PFSK-1 (cell line): ENCODE data around the gene CHGA.

Experiments used
- FOXP2 ChIP-seq: optimal IDR thresholded peaks from 2 replicates; pipeline ENCODE3; 2011; ENCODE audit warnings: borderline replicate concordance, control low read depth, inconsistent platforms; ENCODE audit not compliant: insufficient read depth; ENCODE audit errors: extremely low read length, extremely low read depth
- POLR2AphosphoS5 ChIP-seq: IDR thresholded peaks from 2 replicates; pipeline ENCODE4 v1.6.1; 2012; ENCODE audit warnings: low read depth, mild to moderate bottlenecking, control low read depth, low read length, moderate library complexity
- SIN3A ChIP-seq: IDR thresholded peaks from 2 replicates; pipeline ENCODE4 v1.6.1; 2012; ENCODE audit warnings: mild to moderate bottlenecking, low read length, moderate library complexity, borderline replicate concordance; ENCODE audit not compliant: insufficient read depth
- TAF1 ChIP-seq: IDR thresholded peaks from 2 replicates; pipeline ENCODE4 v1.6.1; 2012; ENCODE audit warnings: low read length, control low read depth, borderline replicate concordance; ENCODE audit not compliant: insufficient read depth
- TF ChIP-seq, protein P1 (sequence below), 2 experiments: IDR thresholded peaks; 2 replicates each; pipeline versions ENCODE4 v1.6.1 to v1.8.0; 2011 to 2012; ENCODE audit warnings: low read depth in 2 of 2, low read length in 2 of 2, control low read depth in 1 of 2, inconsistent platforms in 1 of 2, mild to moderate bottlenecking in 1 of 2, moderate library complexity in 1 of 2; ENCODE audit not compliant: insufficient read depth in 1 of 2

CHGA gene

DNA sequence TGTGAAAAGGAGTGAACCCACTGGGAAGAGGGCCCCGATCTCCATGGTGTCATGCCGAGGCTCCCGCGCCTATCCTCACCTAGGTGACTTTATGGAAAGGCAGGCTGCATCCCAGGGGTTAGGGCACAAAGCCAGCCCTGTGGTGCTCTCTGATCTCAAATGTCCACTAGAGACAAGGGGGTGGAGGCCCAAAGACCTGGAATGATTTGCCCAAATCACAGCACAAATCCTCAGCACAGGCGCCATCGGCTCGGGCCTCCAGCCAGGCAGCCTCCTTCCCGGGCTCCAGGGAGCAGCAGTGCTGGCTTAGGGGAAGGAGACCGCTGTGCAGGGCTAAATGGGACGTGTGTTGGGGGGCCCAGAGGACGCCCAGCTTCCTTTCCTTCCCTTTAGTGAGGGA lies 17.6 kb downstream of the CHGA start:
- TF ChIP-seq, protein P1, sequence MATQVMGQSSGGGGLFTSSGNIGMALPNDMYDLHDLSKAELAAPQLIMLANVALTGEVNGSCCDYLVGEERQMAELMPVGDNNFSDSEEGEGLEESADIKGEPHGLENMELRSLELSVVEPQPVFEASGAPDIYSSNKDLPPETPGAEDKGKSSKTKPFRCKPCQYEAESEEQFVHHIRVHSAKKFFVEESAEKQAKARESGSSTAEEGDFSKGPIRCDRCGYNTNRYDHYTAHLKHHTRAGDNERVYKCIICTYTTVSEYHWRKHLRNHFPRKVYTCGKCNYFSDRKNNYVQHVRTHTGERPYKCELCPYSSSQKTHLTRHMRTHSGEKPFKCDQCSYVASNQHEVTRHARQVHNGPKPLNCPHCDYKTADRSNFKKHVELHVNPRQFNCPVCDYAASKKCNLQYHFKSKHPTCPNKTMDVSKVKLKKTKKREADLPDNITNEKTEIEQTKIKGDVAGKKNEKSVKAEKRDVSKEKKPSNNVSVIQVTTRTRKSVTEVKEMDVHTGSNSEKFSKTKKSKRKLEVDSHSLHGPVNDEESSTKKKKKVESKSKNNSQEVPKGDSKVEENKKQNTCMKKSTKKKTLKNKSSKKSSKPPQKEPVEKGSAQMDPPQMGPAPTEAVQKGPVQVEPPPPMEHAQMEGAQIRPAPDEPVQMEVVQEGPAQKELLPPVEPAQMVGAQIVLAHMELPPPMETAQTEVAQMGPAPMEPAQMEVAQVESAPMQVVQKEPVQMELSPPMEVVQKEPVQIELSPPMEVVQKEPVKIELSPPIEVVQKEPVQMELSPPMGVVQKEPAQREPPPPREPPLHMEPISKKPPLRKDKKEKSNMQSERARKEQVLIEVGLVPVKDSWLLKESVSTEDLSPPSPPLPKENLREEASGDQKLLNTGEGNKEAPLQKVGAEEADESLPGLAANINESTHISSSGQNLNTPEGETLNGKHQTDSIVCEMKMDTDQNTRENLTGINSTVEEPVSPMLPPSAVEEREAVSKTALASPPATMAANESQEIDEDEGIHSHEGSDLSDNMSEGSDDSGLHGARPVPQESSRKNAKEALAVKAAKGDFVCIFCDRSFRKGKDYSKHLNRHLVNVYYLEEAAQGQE (IDR thresholded peaks at IDR 0.05; ENCODE audit: insufficient read depth in 1 of 2, low read depth in 2 of 2, low read length in 2 of 2), result no peak
- no peak for TF ChIP-seq FOXP2
- no peak for TF ChIP-seq SIN3A
- TF ChIP-seq POLR2AphosphoS5, result no peak
- no peak for TF ChIP-seq TAF1

DNA sequence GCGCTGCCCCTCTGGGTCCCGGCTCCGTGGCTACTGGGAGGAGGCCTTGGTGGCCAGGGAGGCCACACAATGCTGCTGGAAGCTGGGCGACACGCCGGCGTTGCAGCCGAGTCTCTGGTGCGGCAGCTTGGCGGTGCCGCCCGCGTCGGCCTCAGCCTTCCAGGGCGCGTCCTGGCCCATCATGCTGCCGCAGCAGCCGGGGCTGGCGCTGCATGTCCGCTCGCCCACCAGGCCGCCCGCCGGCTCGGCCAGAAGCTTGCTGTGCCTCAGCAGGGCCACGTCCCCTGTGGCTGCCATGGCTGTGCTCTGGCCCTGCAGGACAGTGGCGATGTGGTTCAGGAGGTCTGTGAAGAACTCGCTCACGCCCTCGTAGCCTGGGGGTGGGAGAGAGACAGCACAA lies 18.6 kb downstream of the CHGA start:
- TF ChIP-seq TAF1 (no peak), FOXP2 (no peak), POLR2AphosphoS5 (no peak), SIN3A (no peak)
- TF ChIP-seq, protein P1 (IDR thresholded peaks at IDR 0.05; ENCODE audit: insufficient read depth in 1 of 2, low read depth in 2 of 2, low read length in 2 of 2), result no peak

DNA sequence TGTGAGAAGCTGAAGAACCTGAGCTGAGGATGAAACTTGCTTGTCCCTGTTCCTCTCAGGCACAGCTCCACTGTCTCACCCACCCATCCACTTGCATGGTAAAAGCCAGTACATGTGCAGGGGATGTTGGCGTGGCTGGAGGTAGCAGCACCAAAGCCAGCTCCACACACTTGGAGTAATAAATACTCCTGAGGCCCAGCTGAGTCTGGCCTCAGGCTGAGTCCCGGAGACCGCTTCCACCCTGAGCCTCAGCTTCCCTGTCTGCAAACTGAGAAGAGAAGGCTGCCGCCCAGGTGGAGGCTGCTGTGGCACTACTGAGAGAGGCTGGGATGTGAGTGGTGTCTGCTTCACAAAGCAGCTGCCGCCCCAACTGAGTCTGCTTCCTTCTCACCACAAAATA lies 19.2 kb downstream of the CHGA start:
- TF ChIP-seq FOXP2 (no peak), SIN3A (no peak), POLR2AphosphoS5 (no peak), TAF1 (no peak)
- TF ChIP-seq, protein P1 (IDR thresholded peaks at IDR 0.05; ENCODE audit: insufficient read depth in 1 of 2, low read depth in 2 of 2, low read length in 2 of 2), result no peak

DNA sequence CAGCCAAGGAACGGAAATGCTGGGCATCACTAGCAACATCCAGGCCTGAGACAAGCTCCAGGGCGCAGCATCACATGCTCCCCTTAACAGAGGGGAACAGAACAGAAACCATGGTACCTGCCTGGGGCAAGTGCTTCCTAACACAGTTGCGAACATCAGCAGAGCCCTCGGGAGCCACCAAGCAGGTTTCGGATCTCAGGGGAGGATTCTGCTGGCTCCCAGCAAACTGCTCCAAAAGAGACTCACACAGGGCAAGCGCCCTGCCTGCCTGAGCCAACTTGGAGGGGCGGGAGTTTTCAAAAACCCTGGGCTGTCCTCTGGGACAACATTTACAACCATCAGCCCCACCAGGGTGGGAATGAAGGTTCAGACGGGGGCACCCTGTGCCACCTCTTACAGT lies 19.6 kb downstream of the CHGA start:
- no peak for TF ChIP-seq POLR2AphosphoS5

DNA sequence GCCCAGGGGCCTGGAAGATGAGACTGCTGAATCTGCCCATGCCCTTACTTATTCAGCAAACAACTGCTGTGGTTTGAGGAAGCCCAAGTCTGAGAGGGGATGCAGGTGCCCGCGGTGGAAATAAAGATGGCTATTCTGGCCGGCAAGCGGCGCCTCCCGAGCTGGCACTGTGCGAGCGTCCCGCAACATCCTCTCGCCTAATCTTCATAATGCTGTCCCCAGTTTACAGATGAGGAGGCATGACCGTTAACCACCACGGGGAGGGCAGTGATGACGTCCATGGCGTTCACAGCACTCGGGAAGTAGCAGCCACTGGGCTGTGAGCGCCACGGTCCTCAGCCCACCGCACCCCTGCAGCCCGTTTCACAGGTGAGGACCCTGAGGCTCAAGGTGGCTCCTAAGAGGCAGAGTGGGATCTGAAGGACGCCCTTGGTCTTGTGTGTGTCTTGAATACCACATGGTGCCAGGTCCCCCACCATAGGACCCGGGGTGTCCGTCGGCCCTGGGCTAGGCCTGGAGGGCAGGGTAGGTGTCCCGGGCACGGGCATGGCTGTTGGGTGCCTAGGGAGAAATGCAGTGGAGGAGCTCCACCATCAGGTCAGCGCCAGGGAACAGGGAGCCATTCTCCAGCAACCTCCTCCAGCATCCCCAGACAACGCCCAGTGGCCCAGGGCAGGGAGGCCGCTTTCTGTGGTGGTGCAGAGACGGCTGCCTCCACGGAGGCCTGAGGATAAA lies 20.2 kb downstream of the CHGA start:
- TF ChIP-seq, protein P1 (IDR thresholded peaks at IDR 0.05; ENCODE audit: insufficient read depth in 1 of 2, low read depth in 2 of 2, low read length in 2 of 2), result no peak
- TF ChIP-seq POLR2AphosphoS5 (no peak), FOXP2 (no peak), SIN3A (no peak), TAF1 (no peak)
